ENCODE results near the gene DACH2.

The DACH2 gene

DNA sequence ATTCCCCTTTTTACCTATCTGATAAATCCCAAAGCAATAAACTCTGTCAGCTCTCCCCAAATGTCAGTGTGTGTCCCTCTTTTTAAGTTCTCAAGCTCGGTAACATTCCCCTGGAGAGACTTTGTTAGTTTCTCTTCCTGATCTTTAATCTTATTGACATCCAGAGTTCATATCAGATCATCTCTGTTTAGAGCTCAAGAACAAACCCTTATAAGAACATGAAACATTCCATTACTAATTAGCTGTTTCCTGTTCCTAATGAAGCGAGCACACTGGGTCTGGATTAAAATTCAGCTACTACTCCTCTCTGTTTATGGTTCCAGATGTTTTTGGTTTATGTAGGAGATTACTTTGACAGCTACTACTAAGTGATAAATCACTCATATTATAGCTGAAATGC is 681.5 kb downstream of the DACH2 start:
- DNase-seq = no peak

DNA sequence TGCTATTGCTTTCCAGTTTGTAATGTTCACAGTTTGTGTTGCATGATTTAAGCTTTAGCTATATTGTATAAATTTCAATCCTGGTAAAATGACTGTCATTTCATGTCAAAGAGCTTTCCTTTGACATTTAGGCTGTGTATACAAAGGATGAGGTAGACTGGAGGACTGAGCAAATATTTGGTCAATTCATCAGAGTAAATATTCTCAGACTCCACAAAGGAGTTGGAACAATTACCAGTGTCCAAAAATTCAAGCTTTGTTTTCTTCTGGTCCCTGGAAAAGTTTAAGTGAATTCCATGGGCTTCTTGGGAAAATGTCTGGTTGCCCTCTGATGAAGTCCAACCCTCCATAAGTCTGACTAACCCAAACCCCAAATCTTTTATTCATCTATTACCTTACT is 682.4 kb downstream of the DACH2 start:
- peak; percentile 7 to 13 for DNase-seq

DNA sequence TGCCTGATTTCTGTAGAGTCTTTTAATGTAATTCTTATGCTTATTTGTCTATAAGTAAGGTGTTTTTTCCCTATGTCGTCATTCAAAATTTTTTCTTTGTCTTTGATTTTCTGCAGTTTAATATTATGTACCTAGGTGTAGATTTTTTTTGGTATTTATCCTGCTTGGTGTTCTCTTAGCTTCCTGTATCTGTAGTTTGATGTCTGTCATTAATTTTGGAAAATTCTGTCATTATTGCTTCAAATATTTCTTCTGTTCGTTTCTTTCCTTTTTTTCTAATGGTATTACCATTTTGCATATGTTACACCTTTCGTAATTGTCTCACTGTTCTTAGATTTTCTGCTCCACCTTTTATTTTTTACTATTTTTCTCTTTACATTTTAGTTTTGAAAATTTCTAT is 696.9 kb downstream of the DACH2 start:
- DNase-seq = no peak
